Jurkat, Clone E6-1 (cell line): ENCODE data around the gene DTX2.
"Not testable (repeated sequence)": the region's sequence is repeated elsewhere in the genome, so short reads cannot be mapped to it uniquely, and the experiment has no call there.

Experiments used
- DNase-seq: peaks from one replicate; pipeline ENCODE4 v3.0.0-alpha.2; 2011; ENCODE audit warnings: low read depth, low spot score
- H3K4me3 ChIP-seq: 2 replicates; pipeline ENCODE4 v1.5.1; 2011; ENCODE audit warnings: mild to moderate bottlenecking, low read length, control low read depth, moderate library complexity

DTX2 gene

GRCh38 chr7:76483081-76483480 lies 21.6 kb downstream of the DTX2 start:
- H3K4me3 ChIP-seq, DNase-seq: not testable (repeated sequence)

DNA sequence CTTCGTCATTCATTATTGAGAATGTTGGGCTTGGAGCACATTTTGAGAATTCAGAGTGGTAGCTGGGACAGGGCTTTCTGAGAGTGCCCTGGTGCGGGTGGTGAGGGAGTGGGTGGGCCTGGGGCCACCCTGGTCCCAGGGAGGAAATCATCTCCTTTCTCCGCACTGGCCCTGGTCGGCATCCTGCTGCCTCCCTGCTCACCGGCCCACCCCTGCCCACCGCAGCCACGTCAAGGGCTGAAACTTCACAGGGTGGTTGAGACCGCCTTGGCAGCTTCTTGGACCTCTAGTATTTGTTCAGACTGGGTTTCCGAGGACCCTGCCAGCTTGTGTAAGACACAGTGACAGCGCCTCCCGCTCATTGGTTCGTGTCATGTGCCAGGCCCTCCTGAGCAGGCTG lies 22.9 kb downstream of the DTX2 start:
- H3K4me3 ChIP-seq, result not testable (repeated sequence)

GRCh38 chr7:76485822-76486610 lies 24.5 kb downstream of the DTX2 start:
- H3K4me3 ChIP-seq, DNase-seq: not testable (repeated sequence)

More for the DNA sequence above, 22.9 kb downstream of the DTX2 start:
- not testable (repeated sequence) for DNase-seq

DNA sequence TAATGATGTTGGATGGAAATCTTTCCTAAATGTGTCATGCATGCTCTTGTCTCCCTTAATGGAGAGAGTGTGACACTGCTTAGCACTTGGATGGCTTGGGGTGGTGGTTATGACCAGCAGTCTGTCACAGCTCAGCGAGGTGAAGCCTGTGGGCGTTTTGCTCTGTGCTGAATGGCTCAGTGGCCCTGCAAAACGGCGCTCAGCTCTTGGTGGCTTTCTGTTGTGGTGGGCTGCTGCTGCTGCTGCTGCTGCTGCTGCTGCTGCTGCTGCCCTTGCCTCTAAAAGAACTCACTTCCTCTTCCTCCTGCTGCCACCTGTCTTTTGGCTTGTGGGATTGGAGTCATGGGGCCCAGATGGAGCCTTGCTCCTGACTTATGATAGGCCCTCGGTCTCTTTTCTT lies 25.1 kb downstream of the DTX2 start:
- DNase-seq, H3K4me3 ChIP-seq: not testable (repeated sequence)

DNA sequence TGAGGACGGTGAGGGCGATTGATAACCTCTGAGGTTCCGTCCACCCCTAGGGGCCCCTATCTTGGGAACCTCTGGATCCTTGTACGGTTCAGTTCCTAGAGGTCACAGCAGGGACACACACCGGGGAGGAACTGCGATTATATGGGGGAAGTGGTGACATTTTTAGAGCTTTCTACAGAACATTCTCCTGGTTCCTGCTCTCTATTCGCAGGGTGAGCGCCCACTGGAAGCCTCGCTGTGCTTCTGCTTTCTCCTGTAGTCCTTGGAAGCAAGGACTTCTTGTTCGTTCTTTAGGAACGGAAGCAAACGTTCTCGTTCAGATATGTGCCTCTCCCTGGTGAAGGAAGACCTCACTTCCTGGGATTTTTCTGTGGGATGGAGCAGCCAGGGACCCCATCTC lies 26.5 kb downstream of the DTX2 start:
- not testable (repeated sequence) for H3K4me3 ChIP-seq, DNase-seq

DNA sequence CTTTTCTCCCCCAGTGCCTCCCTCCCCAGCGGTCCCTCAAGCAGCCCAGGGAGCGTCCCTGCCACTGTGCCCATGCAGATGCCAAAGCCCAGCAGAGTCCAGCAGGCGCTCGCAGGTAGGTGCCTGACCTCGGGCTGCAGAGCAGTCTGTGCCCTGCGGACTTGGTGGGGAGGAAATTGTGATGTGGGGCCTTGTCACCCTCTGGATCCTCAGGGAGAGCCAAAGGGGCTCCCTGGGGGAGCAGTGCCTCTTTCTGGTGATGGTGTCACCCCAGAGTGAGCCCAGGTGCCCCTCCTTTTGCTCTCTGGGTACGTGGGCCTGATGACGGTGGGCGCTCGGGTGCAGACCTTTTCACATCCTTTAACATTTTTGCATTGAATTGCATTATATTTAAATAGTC lies 30.6 kb downstream of the DTX2 start:
- not testable (repeated sequence) for DNase-seq, H3K4me3 ChIP-seq

GRCh38 chr7:76495717-76496116 lies 34.2 kb downstream of the DTX2 start:
- not testable (repeated sequence) for DNase-seq, H3K4me3 ChIP-seq

DNA sequence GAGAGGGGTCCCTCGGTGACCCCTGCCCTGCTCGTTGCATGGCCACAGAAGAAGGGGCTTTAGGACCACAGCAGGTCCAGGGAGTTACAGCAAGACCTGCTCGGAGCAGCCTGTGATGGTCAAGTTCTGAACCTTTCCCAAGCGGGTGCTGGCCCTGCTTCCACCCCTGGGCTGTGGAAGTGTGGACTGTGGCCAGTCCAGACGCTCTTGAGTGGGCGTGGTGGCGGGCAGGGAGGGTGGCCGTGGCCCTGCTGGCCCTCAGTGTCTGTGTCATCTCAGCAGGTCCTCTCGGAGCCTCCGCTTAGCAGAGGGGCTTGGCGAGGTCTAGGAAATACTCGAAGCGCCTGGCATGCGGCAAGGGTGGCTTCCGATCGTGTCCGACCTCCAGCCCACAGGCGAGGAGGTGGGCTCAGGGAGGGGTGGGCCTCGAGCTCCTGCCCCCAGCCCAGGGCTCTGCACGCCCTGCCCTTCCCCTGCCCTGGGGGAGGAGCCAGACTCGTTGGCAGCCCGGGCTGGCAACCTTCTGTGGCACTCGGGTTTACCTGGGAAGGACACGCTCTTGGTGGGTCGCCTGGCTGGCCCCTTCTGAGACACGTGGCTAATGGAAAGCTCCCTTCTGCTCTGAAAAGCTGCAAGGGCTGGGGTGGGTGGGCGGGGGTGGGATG lies 36.5 kb downstream of the DTX2 start:
- DNase-seq, result not testable (repeated sequence)

GRCh38 chr7:76498583-76499200 lies 37.2 kb downstream of the DTX2 start:
- DNase-seq, H3K4me3 ChIP-seq: not testable (repeated sequence)

More for the DNA sequence above, 36.5 kb downstream of the DTX2 start:
- H3K4me3 ChIP-seq, result not testable (repeated sequence)

- H3K4me3 ChIP-seq, DNase-seq: not testable (repeated sequence)
Observed at GRCh38 chr7:76499201-76499923, 37.9 kb downstream of the DTX2 start.

- DNase-seq, H3K4me3 ChIP-seq: not testable (repeated sequence)
Observed at GRCh38 chr7:76499924-76500241, 38.4 kb downstream of the DTX2 start.

GRCh38 chr7:76502224-76502623 lies 40.7 kb downstream of the DTX2 start:
- not testable (repeated sequence) for DNase-seq, H3K4me3 ChIP-seq

DNA sequence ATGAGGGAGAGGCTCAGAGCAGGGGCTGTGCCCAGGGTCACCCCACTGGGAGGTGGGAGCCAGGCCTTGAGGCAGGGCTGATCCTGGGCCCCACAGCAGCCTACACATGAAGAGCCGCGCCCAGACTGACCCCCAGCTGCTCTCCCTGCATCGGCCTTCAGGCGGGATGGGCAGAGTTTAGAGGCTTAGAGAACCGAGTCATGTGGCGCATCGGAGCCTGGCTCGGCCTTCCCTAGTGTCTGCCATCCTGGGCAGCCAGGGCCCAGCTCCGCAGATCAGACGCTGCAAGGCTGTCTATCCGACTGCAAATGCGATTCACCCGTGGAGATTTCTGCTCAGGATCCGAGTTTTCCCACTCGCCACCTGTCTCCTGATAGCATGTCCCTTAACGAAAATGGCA lies 41.3 kb downstream of the DTX2 start:
- H3K4me3 ChIP-seq, DNase-seq: not testable (repeated sequence)

DNA sequence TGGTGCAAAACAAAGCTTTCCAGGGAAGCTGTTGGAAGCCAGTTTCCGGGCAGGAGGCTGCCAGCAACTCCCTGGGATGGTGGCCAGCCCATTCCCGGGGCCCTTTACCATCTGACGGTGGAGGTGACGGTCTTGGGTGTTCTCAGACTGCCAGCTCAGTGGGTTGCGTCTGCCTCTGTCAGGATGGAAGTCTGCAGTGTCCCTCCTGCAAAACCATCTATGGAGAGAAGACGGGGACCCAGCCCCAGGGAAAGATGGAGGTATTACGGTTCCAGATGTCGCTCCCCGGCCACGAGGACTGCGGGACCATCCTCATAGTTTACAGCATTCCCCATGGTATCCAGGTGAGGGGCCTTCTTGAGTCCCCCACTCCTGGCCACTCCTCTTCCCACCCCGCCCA lies 41.7 kb downstream of the DTX2 start:
- not testable (repeated sequence) for H3K4me3 ChIP-seq, DNase-seq

DNA sequence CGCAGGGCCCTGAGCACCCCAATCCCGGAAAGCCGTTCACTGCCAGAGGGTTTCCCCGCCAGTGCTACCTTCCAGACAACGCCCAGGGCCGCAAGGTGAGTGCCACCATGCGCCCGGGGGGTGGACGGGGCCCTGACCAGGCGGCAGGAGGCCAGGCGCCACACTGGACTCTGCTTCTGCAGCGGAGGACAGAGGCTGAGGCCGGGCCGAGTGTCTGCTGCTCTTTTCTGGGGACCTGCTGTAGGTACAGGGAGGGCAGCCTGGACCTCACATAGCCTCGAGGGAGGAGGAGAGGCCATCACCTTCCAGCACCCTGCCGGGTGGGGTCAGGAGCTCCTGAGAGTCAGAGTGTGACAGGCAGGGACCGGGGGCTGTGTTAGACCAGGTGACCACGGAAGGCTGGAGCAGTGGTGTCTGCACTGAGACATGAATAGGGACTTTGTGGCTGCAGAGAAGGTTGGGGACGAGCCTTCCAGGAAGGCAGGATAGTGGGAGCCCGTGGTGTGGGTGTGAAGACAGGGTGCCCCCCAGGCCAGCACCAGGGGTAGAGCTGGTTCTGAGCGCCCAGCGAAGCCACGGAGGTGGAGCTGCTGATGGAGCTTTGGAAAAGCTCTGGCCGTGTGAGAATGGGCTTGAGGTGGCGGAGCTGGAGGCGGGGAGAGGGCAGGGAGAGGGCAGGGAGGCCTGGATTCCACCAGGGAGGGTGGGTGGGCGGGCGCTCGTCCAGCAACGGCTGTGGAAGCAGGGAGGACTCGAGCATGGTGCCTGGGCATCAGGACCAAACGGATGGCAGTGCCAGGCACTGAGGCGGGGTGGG lies 43.0 kb downstream of the DTX2 start:
- not testable (repeated sequence) for DNase-seq, H3K4me3 ChIP-seq

DNA sequence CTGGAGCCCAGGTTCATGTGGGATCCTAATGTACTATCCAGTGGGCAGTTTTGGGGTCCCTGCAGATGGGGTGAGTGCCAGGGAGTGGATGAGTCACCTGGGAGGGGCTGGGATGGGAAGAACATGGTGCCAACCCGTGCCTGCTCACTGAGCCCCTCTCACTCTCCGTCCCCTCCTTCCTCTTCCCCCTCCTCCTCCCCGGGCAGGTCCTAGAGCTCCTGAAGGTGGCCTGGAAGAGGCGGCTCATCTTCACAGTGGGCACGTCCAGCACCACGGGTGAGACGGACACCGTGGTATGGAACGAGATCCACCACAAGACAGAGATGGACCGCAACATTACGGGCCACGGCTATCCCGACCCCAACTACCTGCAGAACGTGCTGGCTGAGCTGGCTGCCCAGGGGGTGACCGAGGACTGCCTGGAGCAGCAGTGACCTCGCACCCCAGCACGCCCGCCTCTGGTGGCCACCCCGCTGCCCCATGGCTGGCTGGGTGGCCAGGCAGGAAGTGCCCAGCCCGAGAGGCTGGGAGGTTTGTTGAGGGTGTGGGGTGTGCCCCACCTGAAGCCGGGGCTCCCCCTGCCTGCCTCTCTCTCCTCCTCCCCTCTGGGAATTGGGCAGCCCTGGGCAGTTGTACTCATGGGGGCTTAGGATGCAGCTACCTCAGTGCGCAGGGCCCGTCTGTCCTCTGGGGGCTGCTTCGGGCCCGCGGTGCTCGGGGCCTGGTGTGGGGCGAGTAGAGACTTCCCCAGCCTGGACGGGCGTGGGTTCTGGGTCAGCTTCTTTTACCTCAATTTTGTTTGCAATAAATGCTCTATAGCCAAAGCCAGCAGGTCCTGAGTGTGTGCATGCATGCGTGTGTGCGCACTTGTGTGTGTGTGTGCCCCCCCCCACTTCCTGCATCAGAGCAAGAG lies 43.9 kb downstream of the DTX2 start:
- no peak for DNase-seq
- H3K4me3 ChIP-seq, result no peak overlapping the region

GRCh38 chr7:76506081-76506440 lies 44.6 kb downstream of the DTX2 start:
- H3K4me3 ChIP-seq, result no peak overlapping the region
- no peak for DNase-seq

DNA sequence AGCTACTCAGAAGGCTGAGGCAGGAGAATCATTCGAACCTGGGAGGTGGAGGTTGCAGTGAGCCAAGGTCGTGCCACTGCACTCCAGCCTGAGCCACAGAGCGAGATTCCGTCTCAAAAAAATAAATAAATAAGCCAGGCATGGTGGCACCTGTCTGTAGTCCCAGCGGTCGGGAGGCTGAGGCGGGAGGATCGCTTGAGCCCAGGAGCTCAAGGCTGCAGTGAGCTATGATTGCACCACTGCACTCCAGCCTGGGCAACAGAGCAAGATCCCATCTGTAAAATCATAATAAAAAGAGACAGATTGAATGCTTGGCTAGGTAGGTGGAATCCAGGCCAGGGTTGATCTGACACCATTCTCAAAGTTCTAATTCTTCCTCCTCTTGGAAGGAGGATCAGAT lies 45.1 kb downstream of the DTX2 start:
- not testable (repeated sequence) for DNase-seq, H3K4me3 ChIP-seq
